HK-2 (cell line): ENCODE data around the gene FMNL2.
A peak's percentile ranks its signal among the peaks of the same experiment; 100 is the strongest.

Source experiments
- DNase-seq: peaks from one replicate; pipeline ENCODE4 v3.0.0-alpha.2; 2018; ENCODE audit not compliant: unreplicated experiment

The FMNL2 gene

GRCh38 chr2:152615177-152615576 is 280.2 kb downstream of the FMNL2 start:
- DNase-seq = no peak

GRCh38 chr2:152617456-152618192 is 282.6 kb downstream of the FMNL2 start:
- DNase-seq = no peak

GRCh38 chr2:152618193-152618564 is 283.2 kb downstream of the FMNL2 start:
- no peak for DNase-seq

GRCh38 chr2:152620208-152620607 is 285.2 kb downstream of the FMNL2 start:
- no peak for DNase-seq

GRCh38 chr2:152620985-152621384 is 286.0 kb downstream of the FMNL2 start:
- DNase-seq = no peak

GRCh38 chr2:152622219-152622618 is 287.2 kb downstream of the FMNL2 start:
- no peak for DNase-seq

- no peak for DNase-seq
Measured at GRCh38 chr2:152623076-152623740, 288.2 kb downstream of the FMNL2 start.

- no peak for DNase-seq
Measured at GRCh38 chr2:152623775-152624174, 288.8 kb downstream of the FMNL2 start.

GRCh38 chr2:152624805-152625204 is 289.8 kb downstream of the FMNL2 start:
- DNase-seq = no peak

GRCh38 chr2:152626911-152627339 is 292.0 kb downstream of the FMNL2 start:
- DNase-seq = no peak

GRCh38 chr2:152627351-152627957 is 292.5 kb downstream of the FMNL2 start:
- no peak for DNase-seq

- DNase-seq = no peak
Measured at GRCh38 chr2:152629202-152629601, 294.2 kb downstream of the FMNL2 start.

GRCh38 chr2:152630466-152630865 is 295.5 kb downstream of the FMNL2 start:
- no peak for DNase-seq

GRCh38 chr2:152632736-152633135 is 297.8 kb downstream of the FMNL2 start:
- DNase-seq = no peak

GRCh38 chr2:152635635-152636298 is 300.8 kb downstream of the FMNL2 start:
- DNase-seq = peak; percentile 61

GRCh38 chr2:152637251-152637650 is 302.3 kb downstream of the FMNL2 start:
- DNase-seq = no peak

GRCh38 chr2:152638056-152638455 is 303.1 kb downstream of the FMNL2 start:
- no peak for DNase-seq

- DNase-seq = no peak
Measured at GRCh38 chr2:152638590-152638989, 303.6 kb downstream of the FMNL2 start.

GRCh38 chr2:152644189-152644873 is 309.4 kb downstream of the FMNL2 start:
- no peak for DNase-seq

GRCh38 chr2:152646264-152646663 is 311.3 kb downstream of the FMNL2 start:
- DNase-seq = no peak

GRCh38 chr2:152646775-152647174 is 311.8 kb downstream of the FMNL2 start:
- DNase-seq = no peak

GRCh38 chr2:152647552-152647951 is 312.6 kb downstream of the FMNL2 start:
- DNase-seq = no peak
